ENCODE measurements around the gene DRP2.
"Not testable (repeated sequence)": the region's sequence is repeated elsewhere in the genome, so short reads cannot be mapped to it uniquely, and the experiment has no call there.

DRP2 gene

DNA sequence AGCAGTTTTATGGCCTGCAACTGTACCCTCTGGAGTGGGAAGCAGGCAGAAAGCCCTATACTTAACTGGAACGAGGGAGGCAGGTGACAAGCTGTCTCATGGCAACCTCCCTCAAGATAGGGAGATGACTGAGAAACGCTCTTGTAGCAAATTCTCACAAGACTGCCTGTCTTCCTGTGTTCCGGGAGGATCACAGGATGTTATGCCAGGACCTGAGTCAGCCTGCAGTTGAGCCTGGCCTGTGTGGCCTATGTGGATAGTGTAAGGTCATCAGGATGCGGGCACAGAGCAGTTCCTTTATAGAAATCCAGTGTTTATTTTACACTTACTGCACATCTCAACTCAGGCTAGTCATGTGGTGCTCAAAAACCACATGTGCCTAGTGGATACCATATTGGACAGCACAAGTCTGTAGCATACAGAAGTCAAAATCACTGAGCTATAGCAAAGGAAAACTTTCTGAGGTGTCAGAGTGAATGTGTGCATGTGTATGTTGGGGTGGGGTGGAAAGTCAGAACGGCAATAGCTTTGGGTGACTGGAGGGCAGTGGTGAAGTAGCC, 46.4 kb downstream of the DRP2 start:
- DNase-seq (ENCODE audit: insufficient read length, low spot score): no peak
- FAIRE-seq: no peak
- TF ChIP-seq TAF1 (IDR thresholded peaks at IDR 0.05; ENCODE audit: low read depth, low read length): no peak
- no peak for TF ChIP-seq SPI1 (IDR thresholded peaks at IDR 0.05; ENCODE audit: low read depth, low read length)
- no peak for TF ChIP-seq POLR2A (IDR thresholded peaks at IDR 0.05; ENCODE audit: low read depth, low read length)
- TF ChIP-seq POLR2AphosphoS5 (IDR thresholded peaks at IDR 0.05; ENCODE audit: low read depth, low read length): no peak
- TF ChIP-seq POU2F2 (IDR thresholded peaks at IDR 0.05; ENCODE audit: low read depth, low read length): no peak
- no peak for TF ChIP-seq PAX5 (IDR thresholded peaks at IDR 0.05; ENCODE audit: insufficient read depth, low read length, severe bottlenecking)

DNA sequence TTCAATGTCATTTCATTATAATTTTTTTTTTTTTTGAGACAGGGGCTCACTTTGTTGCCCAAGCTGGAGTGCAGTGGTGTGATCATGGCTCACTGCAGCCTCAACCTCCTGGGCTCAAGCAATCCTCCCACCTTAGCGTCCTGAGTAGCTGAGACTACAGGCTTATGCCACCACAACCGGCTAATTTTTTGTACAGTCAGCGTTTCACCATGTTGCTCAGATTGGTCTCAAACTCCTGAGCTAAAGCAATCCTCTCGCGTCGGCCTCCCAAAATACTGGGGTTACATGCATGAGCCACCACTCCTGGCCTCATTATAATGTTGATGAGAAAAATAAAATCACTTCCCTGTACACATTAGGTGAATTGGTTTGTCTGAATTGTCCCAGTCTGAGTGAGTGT, 54.6 kb downstream of the DRP2 start:
- TF ChIP-seq POLR2A (IDR thresholded peaks at IDR 0.05; ENCODE audit: low read depth, low read length): no peak
- no peak for TF ChIP-seq PAX5 (IDR thresholded peaks at IDR 0.05; ENCODE audit: insufficient read depth, low read length, severe bottlenecking)
- TF ChIP-seq POLR2AphosphoS5 (IDR thresholded peaks at IDR 0.05; ENCODE audit: low read depth, low read length): no peak
- TF ChIP-seq SPI1 (IDR thresholded peaks at IDR 0.05; ENCODE audit: low read depth, low read length): no peak
- no peak for TF ChIP-seq POU2F2 (IDR thresholded peaks at IDR 0.05; ENCODE audit: low read depth, low read length)
- no peak for TF ChIP-seq TAF1 (IDR thresholded peaks at IDR 0.05; ENCODE audit: low read depth, low read length)
- DNase-seq (ENCODE audit: insufficient read length, low spot score) (no peak), FAIRE-seq (peak; percentile 23)

DNA sequence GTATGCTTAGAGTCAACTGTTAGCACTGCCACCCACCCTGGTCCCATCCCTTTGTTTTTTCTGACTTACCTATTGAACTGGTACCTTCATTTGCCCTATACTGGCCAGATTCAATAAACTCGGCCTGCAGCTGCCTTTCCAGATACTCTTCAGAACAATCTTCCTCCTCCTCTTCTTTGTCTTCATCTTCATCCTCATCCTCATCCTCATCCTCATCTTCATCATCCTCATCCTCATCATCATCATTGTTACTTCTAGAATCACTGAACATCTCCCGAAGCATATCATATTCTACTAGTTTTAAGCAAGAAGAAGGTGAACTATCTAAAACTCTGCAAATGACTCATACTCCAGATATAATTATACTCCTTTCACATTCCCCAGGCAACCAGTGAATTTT, 56.7 kb downstream of the DRP2 start:
- TF ChIP-seq TAF1 (IDR thresholded peaks at IDR 0.05; ENCODE audit: low read depth, low read length) (no peak), POU2F2 (IDR thresholded peaks at IDR 0.05; ENCODE audit: low read depth, low read length) (no peak), SPI1 (IDR thresholded peaks at IDR 0.05; ENCODE audit: low read depth, low read length) (no peak), POLR2A (IDR thresholded peaks at IDR 0.05; ENCODE audit: low read depth, low read length) (no peak), POLR2AphosphoS5 (IDR thresholded peaks at IDR 0.05; ENCODE audit: low read depth, low read length) (no peak), PAX5 (IDR thresholded peaks at IDR 0.05; ENCODE audit: insufficient read depth, low read length, severe bottlenecking) (no peak)
- DNase-seq (ENCODE audit: insufficient read length, low spot score) (no peak), FAIRE-seq (no peak)

DNA sequence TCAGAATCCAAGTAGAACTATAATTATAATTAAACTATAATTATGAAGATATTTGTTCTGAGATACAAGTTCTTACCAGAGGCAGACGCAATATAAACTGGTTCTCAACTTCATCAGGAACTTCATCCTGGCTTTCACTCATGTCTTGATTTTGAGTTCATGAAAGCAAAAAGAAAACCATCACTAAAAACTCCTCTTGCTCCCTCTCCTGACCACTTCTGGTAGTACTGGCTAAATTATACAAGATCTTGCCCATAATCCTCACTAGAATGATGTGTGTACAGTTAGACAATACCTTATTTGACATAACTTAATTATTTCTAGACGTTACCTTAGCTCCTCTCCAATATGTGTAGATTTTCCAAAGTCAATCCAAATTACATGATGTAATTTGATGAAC, 67.8 kb downstream of the DRP2 start:
- FAIRE-seq: peak; percentile 76
- TF ChIP-seq TAF1 (IDR thresholded peaks at IDR 0.05; ENCODE audit: low read depth, low read length) (no peak), POLR2AphosphoS5 (IDR thresholded peaks at IDR 0.05; ENCODE audit: low read depth, low read length) (no peak), PAX5 (IDR thresholded peaks at IDR 0.05; ENCODE audit: insufficient read depth, low read length, severe bottlenecking) (no peak), POLR2A (IDR thresholded peaks at IDR 0.05; ENCODE audit: low read depth, low read length) (no peak), SPI1 (IDR thresholded peaks at IDR 0.05; ENCODE audit: low read depth, low read length) (no peak), POU2F2 (IDR thresholded peaks at IDR 0.05; ENCODE audit: low read depth, low read length) (no peak)

DNA sequence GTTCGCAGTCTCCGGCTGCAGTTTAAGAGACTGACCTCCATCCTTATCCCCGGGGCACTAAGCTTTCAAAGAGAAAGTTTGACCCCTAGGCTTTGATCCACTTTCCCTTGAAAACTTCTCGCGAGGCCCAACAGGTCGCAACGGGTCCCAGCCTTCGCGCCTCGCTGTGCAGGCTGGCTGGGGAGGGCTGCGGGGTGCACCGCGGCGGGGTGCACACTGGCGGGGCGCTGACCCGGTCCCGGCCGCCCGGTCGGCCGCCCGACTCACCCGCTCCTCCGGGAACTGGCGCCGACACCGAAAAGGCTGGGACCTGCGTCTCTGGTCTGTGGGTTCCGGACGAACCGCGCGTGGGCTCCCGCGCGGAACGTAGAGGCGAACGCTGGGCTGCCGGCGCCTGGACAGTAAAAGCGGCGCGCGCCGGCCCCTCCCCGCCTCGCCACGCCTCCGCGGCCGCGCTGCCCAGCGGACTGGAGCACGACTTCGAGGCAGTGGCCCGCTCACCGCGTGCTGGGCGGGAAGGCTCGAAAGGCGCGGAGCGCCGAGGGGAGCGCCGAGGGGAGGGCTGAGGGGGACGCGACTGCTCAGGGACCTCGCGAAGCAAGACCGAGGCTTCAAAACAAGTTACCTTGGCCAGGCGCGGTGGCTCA, 71.5 kb downstream of the DRP2 start, which contains the start of gene TAF7L:
TSS of gene TAF7L (minus strand) at position 378 of the 647 bp plus-strand sequence. CDS start 3,791 bp downstream, outside the sequence.
- TF ChIP-seq POLR2A (IDR thresholded peaks at IDR 0.05; ENCODE audit: low read depth, low read length) (no peak), POLR2AphosphoS5 (IDR thresholded peaks at IDR 0.05; ENCODE audit: low read depth, low read length) (no peak), PAX5 (IDR thresholded peaks at IDR 0.05; ENCODE audit: insufficient read depth, low read length, severe bottlenecking) (no peak), SPI1 (IDR thresholded peaks at IDR 0.05; ENCODE audit: low read depth, low read length) (no peak), POU2F2 (IDR thresholded peaks at IDR 0.05; ENCODE audit: low read depth, low read length) (no peak), TAF1 (IDR thresholded peaks at IDR 0.05; ENCODE audit: low read depth, low read length) (no peak)
- DNase-seq (ENCODE audit: insufficient read length, low spot score): no peak

More for the DNA sequence above, 67.8 kb downstream of the DRP2 start:
- no peak for DNase-seq (ENCODE audit: insufficient read length, low spot score)

DNA sequence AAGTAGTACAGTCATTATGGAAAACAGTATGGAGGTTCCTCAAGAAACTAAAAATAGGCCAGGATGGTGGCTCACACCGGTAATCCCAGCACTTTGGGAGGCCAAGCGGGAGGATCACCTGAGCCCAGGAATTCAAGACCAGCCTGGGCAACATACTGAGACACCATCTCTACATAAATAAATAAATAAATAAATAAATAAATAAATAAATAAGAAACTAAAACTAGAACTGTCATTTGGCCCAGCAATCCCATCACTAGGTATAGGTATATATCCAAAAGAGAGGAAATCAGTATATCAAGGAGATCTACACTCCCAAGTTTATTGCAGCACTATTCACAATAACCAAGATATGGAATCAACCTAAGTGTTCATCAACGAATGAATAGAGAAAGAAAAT, 76.0 kb downstream of the DRP2 start:
- FAIRE-seq; DNase-seq (ENCODE audit: insufficient read length, low spot score): not testable (repeated sequence)

More for the DNA sequence above, 71.5 kb downstream of the DRP2 start, which contains the start of gene TAF7L:
- FAIRE-seq: no peak

DNA sequence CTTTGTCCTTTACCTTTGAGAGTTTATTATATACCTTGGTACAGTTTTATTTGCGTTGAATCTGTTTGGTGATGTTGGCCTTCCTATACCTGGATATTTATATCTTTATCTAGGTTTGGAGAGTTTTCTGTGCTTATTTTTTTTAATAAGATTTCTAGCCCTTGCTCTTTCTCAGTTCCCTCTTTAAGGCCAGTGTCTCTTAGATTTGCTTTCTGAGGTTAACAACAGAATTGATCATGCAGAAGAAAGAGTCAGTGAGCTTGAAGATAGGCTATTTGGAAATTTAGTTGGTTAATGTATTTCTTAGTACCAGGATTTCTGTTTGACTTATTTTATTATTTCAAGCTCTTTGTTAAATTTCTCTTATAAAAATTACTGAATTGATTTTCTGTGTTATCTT, 84.2 kb downstream of the DRP2 start:
- FAIRE-seq (no peak), DNase-seq (ENCODE audit: insufficient read length, low spot score) (no peak)
- TF ChIP-seq SPI1 (IDR thresholded peaks at IDR 0.05; ENCODE audit: low read depth, low read length) (peak; percentile 71), POLR2AphosphoS5 (IDR thresholded peaks at IDR 0.05; ENCODE audit: low read depth, low read length) (no peak)
